NOMO-1 treated with DMSO at 0.1 percent for 48 hours (cell line): ENCODE data around the gene PSG6.
"Not testable (repeated sequence)": the region's sequence is repeated elsewhere in the genome, so short reads cannot be mapped to it uniquely, and the experiment has no call there.

Experiments used
- DNase-seq: peaks from one replicate; lab custom pipeline; 2025; ENCODE audit not compliant: unreplicated experiment; lab: John Stamatoyannopoulos, UW

The PSG6 gene

GRCh38 chr19:42854745-42855144 lies 62.9 kb downstream of the PSG6 start:
- not testable (repeated sequence) for DNase-seq

GRCh38 chr19:42853231-42853630 lies 64.5 kb downstream of the PSG6 start:
- DNase-seq, result not testable (repeated sequence)

DNA sequence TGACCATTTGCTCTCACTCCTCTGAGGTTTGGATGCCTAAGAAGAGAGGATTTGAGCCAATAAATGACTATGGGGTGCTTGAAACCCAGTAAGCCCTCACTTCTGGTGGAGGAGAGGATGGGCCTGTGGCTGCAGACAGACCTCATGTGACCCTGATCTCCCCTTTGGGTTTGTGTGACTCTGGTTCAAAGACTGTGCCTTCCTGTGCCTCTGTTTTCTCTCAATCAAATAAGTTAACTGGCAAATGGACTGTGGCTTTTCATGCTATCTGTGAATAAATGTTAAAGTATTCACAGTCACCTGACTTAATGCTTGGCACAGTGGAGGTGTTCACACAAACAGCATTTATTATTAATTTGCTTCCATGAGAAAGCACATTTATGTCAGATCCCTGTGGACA lies 64.9 kb downstream of the PSG6 start:
- DNase-seq, result not testable (repeated sequence)
